ENCODE measurements around the gene ENTPD1.

ENTPD1 gene

GRCh38 chr10:95782318-95782717 is 26.4 kb downstream of the ENTPD1 start:
- DNase-seq (ENCODE audit: low read depth, low spot score), result no peak
- H3K4me3 ChIP-seq (ENCODE audit: low read depth, low read length), result no peak overlapping the region
- POLR2A ChIA-PET, result no interaction called here
- CTCF ChIA-PET, result interaction anchor here (1.1 to 3.2 kb wide), 3 partner anchors 58 to 89 kb away, joined by 3 to 8 read pairs (median 5); partner anchors contain the start of gene TCTN3
- no peak for TF ChIP-seq CTCF (IDR thresholded peaks at IDR 0.05; ENCODE audit: insufficient read depth, low read length, missing control alignments)

GRCh38 chr10:95783741-95784140 is 27.8 kb downstream of the ENTPD1 start:
- ChIA-PET POLR2A (no interaction called here), CTCF (no interaction called here)
- TF ChIP-seq CTCF (IDR thresholded peaks at IDR 0.05; ENCODE audit: insufficient read depth, low read length, missing control alignments), result no peak
- H3K4me3 ChIP-seq (ENCODE audit: low read depth, low read length), result no peak overlapping the region
- no peak for DNase-seq (ENCODE audit: low read depth, low spot score)

GRCh38 chr10:95784279-95784913 is 28.4 kb downstream of the ENTPD1 start:
- no peak for DNase-seq (ENCODE audit: low read depth, low spot score)
- H3K4me3 ChIP-seq (ENCODE audit: low read depth, low read length), result no peak overlapping the region
- ChIA-PET CTCF (interaction anchor here (2.1 kb wide), 1 partner anchor 91 kb away, joined by 10 read pairs; the partner anchor contains the start of gene TCTN3), POLR2A (no interaction called here)
- no peak for TF ChIP-seq CTCF (IDR thresholded peaks at IDR 0.05; ENCODE audit: insufficient read depth, low read length, missing control alignments)

- CTCF ChIA-PET, result interaction anchor here (0.9 to 2.1 kb wide), 2 partner anchors 56 to 92 kb away, joined by 5 to 10 read pairs; partner anchors contain the start of gene TCTN3
- no peak overlapping the region for H3K4me3 ChIP-seq (ENCODE audit: low read depth, low read length)
- no peak for DNase-seq (ENCODE audit: low read depth, low spot score)
- POLR2A ChIA-PET, result no interaction called here
- TF ChIP-seq CTCF (IDR thresholded peaks at IDR 0.05; ENCODE audit: insufficient read depth, low read length, missing control alignments), result no peak
These were observed 29.4 kb downstream of the ENTPD1 start for GRCh38 chr10:95785317-95785716.

GRCh38 chr10:95785942-95786669 is 30.1 kb downstream of the ENTPD1 start:
- ChIA-PET CTCF (interaction anchor here (0.9 to 2.1 kb wide), 2 partner anchors 55 to 92 kb away, joined by 5 to 10 read pairs; partner anchors contain the start of gene TCTN3), POLR2A (no interaction called here)
- no peak for TF ChIP-seq CTCF (IDR thresholded peaks at IDR 0.05; ENCODE audit: insufficient read depth, low read length, missing control alignments)

GRCh38 chr10:95787447-95787846 is 31.5 kb downstream of the ENTPD1 start:
- no peak for DNase-seq (ENCODE audit: low read depth, low spot score)
- CTCF ChIA-PET, result interaction anchor here (3.6 kb wide), 1 partner anchor 94 kb away, joined by 19 read pairs; the partner anchor contains the start of gene TCTN3
- no peak overlapping the region for H3K4me3 ChIP-seq (ENCODE audit: low read depth, low read length)
- no peak for TF ChIP-seq CTCF (IDR thresholded peaks at IDR 0.05; ENCODE audit: insufficient read depth, low read length, missing control alignments)
- POLR2A ChIA-PET, result no interaction called here

More at GRCh38 chr10:95785942-95786669, 30.1 kb downstream of the ENTPD1 start:
- no peak for DNase-seq (ENCODE audit: low read depth, low spot score)
- no peak overlapping the region for H3K4me3 ChIP-seq (ENCODE audit: low read depth, low read length)
